Measurements from ENCODE around the gene SCAND1.

DNA sequence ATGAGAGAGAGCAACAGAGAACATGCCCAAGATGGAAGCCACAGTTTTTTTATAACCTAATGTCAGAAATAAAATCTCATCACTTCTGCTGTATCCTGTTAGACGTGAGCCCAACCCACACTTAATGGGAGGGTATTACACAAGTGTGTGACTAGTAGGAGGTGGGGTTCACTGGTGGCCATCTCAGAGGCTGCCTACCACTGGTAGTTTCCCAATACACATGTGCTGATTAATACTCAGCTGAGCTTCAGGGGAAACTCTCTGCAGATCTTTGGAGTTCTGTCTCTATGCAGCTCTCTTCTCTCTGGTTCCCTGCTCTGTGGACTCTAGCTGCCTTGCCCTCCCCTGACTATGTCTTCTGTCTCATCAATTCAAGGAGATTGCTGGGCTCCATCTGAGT lies 49.7 kb upstream of the SCAND1 start:
- TF ChIP-seq, protein P1, sequence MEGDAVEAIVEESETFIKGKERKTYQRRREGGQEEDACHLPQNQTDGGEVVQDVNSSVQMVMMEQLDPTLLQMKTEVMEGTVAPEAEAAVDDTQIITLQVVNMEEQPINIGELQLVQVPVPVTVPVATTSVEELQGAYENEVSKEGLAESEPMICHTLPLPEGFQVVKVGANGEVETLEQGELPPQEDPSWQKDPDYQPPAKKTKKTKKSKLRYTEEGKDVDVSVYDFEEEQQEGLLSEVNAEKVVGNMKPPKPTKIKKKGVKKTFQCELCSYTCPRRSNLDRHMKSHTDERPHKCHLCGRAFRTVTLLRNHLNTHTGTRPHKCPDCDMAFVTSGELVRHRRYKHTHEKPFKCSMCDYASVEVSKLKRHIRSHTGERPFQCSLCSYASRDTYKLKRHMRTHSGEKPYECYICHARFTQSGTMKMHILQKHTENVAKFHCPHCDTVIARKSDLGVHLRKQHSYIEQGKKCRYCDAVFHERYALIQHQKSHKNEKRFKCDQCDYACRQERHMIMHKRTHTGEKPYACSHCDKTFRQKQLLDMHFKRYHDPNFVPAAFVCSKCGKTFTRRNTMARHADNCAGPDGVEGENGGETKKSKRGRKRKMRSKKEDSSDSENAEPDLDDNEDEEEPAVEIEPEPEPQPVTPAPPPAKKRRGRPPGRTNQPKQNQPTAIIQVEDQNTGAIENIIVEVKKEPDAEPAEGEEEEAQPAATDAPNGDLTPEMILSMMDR (IDR thresholded peaks at IDR 0.05) = no peak
- TF ChIP-seq POLR2A (IDR thresholded peaks at IDR 0.05) = no peak

All from Peyer's patch (tissue), 4 donors.